HG03442 (cell line): ENCODE measurements around the gene CTBP2.

Source experiments
- ATAC-seq: cut with Tn5 transposase; IDR thresholded peaks from one replicate; pipeline ENCODE4 v1.9.1; 2021; ENCODE audit warnings: mild to moderate bottlenecking, moderate library complexity; ENCODE audit not compliant: unreplicated experiment

Gene CTBP2

DNA sequence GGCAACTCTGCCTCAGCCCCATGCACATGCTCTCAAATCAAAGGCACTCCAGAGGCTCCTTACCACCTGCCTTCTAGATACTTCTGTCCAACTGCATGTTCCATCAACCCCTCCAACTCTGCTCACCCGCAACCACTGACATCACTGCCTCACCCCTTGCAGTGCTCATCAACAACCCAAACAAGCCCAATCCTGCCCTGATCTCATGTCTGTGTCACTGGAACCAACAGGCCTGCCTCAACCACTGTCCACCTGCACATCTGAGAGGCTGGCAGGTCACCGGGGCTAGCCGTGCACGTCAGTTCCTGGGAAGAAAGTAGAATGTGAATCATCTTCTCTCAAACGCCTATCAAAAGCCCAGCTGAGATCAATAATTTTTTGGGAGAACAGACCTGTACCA lies 33.3 kb downstream of the CTBP2 start:
- ATAC-seq = no peak

DNA sequence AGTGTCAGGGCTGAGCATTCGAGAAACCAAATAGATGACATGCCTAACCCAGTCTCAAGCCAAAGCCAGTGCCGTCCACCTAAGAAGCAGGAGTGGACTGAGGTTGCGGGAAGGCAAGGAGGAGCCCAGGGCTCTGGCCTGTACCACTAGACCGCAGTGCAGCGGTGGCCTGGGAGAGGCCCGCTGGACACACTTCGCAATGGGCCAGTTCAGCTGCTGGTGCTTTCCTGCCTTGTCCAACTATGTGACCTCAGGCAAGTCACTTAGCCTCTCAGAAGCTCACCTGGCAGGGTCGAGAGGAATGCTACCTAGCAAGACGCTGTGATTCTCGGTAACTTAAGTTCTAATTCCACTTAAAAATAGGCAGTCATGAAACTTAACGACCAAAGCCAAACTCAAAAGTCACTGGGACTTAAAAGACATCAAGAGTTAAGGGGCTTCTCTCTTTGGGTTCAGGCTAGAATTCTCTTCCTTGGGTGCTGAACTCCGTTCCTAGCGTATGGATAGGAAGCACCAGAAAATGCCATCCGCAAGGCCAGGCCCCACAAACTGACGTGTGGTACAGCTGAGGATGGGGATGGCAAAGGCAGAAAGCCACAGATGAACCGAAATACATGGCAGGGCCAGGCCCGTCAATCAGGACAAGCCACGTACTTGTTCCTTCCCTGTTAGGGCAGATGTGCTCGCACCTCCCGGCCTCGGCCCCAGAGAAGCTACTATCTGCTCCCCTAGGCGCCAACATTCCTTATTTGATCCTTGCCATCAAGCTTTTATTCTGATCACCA lies 34.2 kb downstream of the CTBP2 start:
- no peak for ATAC-seq

DNA sequence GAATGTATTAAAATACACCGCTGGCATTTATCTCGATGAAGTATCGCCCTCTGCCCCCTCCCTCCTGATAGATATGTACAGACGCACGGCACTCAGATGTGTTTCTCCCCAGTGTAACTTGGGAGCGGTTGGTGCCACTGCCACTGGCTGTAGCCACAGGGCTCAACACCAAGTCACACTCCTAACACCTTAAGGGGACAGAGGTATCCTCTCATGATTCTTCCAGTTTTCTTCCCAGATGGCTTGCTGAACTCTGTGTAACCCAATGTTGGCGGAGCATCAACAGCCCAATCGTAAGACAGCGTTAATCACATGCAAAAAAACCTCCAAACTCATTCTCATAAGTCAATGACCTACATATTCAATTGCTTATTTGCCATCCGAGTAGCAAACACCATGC lies 35.5 kb downstream of the CTBP2 start:
- no peak for ATAC-seq

DNA sequence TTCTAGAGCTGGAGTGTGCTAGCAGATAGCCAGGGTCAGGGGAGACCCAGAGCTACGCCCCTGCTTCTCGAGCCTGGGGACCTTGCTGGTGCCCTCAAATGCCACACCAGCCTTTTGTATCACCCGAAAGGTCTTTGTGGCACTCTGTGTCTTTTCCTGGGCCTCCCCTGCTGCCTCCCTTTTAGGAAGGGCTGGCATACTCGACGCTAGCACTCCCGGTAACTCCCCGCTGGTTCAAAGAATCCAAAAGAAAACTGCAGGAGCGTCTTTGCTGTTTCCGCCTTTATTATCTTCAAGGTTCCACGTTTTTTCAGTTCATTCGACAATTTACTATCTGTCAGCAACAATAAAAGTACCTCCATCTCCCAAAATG lies 36.3 kb downstream of the CTBP2 start:
- ATAC-seq = no peak

DNA sequence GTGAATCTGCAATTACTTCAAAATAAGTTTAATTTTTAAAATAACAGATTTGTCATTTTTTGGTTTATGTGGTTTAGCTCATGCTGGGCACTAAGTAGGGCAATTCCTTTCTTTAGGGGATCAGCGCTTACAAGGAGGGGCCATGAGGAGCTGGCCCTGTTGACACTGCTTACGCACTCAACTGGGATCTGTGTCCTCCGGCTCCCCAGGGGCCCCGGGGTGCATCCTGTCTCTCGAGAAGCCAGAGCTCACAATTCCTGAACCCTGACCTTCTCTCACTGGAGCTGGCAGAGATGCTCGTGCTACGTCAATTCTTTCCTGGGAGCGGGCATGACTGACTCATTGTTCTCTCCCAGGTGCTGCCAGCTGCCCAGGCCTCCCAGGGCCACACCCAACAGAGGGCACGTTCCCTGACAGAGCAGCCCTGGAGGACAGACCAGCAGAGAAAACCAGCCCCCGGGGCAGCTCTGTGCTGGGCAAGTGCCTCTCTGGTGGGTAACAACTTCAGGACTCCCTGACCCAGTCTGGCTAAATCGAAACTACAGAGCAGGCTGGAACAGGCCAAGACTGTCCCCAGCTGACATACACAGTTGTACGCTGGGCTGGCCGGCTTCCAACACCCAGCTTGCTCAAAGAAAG lies 36.8 kb downstream of the CTBP2 start:
- no peak for ATAC-seq

DNA sequence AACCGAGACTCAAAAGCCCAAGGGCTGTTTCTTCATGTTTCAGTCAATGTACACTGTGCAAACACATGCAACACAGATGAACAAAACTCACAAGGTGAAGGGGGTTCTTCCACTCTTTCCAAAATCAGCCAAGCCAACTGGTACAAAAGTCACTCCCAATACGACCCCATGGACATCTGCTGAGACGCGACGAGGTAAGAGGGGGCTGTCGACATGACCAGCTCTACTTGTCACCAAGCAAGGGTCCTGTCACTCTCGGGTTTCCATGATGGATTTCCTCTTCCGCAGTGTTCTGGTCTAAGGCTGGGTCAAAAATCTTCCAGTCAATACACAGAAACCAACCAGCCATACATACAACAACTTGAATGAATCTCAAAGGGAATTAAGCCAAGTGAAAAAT lies 37.8 kb downstream of the CTBP2 start:
- ATAC-seq = no peak

DNA sequence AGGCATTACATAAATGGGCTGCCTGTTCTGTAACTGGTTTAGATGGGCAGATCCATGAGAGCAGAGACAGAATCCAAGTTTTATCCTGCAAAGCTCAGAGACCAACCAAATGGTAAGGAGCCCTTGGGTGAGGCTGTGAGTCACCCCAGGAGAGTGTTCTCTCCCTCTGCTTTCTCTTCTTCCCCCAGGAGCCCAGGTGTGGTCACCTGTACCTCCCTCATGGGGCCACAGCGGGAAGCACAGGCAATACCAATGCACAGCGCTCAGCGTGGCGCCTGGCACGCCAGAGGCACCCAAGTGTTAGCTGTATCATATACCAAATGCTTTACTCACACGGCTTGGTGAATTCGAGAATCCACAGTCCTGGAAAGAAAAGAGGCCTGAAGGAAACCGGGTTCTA lies 39.4 kb downstream of the CTBP2 start:
- no peak for ATAC-seq

DNA sequence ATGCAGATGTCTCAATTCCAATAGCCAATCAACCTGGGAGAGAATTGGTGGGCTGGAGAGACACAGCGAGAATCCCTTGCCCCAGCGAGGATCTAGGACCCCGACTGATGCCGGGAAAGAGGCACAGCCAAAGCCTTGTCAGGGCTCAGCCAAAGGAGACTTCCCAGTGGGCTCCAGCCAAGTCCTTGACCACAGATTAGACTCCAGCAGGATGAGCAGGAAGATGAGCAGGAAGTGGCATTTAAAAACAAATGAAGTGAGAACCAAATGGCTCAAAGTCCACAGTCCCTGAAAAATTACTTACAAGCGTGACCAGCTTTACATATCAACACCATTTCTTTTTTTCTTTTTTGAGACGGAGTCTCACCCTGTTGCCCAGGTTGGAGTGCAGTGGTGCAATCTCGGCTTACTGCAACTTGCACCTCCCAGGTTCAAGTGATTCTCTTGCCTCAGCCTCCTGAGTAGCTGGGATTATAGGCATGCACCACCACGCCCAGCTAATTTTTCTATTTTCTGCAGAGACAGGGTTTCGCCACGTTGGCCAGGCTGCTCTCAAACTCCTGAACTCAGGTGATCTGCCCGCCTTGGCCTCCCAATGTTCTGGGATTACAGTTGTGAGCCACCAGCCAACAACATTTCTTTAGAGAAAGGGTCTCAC lies 40.2 kb downstream of the CTBP2 start:
- ATAC-seq = no peak

DNA sequence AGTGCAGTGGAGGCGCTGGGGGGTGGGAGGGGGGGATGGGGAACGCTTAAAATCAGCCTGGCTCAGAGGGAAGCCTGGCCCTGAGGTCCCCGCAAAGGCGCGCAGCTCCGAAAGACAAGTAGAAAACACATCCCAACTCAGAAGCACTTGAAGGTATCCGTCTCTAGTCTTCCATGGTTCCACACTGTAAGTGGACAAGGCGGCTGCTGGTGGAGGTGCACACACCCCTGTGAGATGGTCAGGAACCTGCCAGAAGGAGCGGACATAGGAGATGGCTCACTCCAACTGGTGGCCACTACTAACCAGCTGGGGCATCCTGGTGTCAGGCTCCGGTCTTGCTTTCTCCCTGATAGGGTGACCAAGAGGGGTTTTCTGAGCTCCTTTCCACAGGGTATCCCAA lies 41.7 kb downstream of the CTBP2 start:
- ATAC-seq = no peak

DNA sequence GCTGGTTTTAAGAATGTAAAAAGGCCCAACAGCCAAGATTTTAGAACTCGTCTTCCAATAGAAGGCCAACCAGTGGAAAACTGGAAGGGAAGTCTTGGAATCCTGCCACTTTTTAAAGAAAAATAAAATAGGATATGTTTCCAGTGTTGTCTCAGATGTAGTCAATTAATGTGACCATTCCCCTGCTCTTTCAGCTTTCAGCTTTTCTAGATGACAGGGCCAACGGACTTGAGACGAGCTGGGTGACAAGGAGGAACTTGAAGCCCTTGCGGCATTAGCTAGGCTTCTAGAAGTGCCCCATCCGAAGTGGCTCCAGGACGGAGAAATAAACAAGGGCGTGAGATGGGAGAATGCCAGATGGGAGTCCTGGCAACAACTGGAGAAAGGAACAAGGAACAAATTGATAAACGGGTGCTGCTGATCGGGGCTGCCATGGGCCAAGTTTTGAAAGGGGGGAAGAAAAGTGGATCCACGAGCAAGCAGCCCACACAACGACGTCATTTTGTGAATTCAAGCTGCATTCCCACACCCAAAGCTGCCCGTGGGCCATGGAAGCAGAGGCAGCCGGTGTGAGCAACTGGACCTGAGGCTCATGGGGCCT lies 42.3 kb downstream of the CTBP2 start:
- no peak for ATAC-seq

DNA sequence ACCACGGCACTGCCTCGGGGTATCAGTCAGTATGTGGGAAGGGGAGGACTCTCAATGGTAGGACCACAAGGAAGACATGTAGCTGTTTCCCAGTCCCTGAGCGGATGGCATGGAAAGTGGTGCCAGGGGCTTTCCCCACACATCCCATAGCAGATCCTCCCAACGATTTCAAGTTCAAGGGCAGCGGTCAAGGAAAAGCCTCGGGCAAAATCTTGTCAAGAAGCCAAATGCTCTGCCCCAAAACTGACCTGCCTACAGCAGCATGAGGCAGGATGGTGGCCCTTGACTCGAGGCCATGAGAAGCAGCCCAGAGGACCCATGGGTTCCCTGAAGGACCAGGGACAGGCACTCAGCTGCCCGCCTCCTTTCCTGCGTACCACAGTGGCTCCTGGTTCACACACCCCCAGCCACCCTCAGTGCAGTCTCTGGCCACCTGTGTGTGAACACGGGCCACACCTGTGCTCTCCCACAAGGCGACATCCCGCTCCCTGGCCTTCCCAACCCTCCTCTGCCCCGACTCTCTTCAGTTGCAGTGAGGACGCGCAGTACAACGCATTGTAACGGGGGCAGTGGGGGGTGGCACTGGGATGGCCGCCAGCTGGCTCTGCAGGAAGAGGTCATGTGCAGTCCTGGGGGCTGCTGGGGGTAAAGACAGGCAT lies 43.6 kb downstream of the CTBP2 start:
- ATAC-seq = no peak

DNA sequence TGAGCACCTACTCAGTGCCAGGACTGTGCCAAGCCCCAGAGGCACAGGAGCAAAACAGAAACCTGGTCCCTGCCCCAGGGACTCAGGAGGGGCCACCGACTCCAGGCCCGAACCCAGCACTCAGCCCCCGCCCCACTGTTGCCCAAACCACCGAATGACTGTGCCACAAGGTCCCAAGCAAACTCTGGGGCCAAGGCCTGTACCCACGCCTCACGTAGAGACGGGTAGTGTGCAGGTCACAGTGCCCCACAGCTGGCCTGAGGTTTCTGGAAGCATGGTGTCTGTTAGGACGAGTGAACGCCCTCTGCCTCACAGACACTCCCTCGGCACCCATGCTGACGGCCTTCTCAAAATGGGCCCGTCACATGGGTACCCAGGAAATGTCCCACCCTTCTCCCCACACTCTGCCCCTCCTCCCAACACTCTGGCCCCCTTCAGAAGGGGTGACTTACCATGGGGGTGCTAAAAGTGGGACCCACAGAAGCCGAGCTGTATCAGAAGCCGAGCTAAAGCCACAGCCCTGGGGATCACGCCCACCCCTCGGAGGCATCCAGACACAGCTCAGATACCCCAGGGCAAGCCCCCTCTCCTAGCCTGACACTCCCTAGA lies 44.2 kb downstream of the CTBP2 start:
- no peak for ATAC-seq

DNA sequence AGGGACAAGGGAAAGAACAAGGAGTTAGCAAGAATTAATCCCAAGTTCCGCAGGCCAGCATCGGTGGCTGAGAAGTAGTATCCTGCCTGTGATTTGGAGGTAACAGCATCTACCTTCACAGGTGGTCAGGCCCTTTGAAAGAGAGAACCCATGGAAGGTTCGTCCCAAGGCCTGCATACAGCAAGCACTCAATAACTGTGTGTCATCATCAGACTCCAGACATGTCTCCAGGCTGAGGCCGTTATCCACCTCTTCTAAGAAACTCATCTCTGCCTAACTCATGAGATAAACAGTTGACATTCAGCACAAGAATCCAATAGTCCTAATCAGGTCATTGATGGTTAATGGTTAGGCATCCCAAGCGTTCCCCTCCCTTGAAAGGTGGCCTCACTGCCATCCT lies 45.0 kb downstream of the CTBP2 start:
- ATAC-seq = no peak

DNA sequence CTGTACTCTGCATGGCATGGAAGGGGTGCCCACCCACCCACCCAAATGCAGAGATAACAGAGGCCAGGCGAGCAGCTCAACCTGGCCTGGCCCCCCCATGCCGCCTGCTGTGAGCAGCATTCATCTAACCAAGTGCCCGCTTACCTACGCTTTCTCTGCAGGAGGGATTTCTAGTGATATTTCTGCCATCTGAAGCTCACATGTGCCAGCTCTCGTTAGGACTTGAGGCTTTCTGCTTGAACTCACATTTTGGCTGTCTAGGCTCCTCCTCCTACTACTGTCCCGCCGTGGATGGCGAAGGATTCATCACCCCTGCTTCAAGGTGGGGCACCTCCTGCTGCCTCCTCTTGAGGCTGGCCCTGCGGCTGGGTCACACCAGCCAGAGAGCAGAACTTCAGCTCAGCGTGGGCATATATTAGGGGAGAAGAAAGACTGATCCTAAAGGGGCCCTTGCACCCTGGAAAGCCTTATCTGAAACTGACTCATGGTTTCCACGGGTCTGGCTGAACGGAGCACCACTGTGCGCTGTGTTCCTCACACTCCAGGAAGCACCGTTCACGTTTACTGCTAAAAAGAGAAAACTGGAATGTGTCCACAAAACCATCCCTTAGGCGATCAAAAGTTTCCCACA lies 45.5 kb downstream of the CTBP2 start:
- no peak for ATAC-seq

DNA sequence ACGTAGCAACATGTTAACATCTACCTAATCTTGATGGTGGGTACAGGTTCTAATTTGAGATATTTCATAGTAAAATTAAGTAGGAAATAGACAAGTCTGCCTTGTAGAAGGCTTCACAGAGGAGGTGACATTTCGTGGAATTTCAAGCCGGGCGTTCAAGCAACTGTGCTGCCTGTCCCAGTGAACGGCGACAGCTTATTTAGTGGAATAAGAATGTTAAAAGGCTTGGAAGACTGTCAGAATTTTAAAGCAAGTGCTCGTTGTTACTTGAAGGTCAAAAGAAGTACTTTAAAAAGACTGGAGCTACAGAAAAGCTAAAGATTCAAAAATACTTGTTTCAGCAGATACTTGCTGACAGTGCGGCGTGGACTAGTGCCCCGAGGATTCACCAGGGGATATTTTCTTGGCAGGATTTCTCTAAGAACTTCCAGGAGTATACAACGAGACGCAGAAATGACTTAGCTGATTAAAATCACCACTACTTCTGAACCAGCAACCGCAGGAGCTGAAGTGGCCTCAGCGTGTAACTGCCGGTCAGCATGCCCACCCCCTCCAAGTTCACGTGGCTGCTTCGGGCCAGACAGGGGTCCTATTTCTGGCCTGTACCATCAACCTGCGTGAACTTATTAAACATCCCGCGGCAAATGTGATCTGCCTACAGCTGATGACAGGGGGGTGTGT lies 46.5 kb downstream of the CTBP2 start:
- ATAC-seq = no peak

DNA sequence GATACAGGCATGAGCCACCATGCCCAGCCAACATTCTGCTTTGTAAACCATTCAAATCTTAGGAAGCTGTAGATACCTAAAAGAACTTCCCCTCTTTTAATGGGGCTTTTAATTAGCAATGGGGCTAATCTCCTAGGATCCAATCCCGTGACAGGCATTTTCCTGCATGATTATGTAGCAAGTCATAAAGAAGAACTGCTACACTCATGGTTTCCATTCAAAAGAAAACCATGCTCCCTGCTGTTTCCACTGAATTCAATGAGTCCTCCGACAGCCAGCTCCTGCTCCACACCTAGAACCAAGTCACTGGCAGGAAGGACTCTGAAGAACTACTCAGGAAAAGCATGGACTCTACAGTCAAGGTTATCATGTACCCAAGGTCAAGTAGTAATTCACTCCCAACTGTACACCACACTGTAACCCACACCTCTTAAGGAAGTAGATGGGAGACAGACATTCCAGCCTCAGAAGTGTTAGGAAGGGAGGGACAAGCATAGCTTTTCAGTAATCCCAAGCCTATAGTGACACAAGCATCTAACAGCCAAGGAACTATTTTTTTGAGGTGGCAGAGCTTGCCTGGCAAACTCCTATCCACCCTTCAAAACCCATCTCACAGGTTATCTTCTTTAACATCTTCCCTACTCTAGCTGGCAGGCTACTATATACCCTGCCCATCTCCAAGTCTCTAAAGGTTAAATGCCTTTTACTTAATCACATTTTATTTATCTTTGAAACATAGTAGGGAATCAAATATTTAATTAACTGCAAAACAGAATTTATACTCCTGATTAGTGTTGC lies 47.5 kb downstream of the CTBP2 start:
- no peak for ATAC-seq

DNA sequence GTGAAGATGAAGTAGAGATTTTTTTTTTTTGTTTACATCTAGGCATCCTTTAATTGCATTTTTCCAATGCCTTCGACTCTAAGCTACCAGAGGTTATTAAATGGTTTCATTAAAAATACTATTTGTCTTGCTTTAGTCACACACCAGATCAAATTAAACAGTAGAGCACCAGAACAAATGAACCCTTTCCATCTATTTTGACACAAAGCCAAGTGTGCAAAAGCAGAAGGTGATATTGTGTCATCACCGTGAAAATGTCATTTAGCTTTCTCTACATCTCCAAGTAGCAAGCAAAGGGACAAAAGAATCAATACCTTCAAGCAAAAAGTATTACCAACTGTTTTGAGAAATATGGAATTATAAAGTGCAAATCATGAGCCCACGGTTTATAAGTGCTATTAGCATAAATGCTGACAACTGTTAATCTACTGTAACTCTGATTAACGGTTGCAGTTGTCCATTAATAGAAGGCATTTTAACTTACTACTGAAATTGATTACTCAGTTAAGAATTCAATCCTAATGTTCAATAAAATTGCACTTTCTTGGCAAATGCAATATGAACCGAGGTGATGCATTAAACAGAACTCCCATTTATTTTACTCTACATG lies 49.1 kb downstream of the CTBP2 start:
- no peak for ATAC-seq

DNA sequence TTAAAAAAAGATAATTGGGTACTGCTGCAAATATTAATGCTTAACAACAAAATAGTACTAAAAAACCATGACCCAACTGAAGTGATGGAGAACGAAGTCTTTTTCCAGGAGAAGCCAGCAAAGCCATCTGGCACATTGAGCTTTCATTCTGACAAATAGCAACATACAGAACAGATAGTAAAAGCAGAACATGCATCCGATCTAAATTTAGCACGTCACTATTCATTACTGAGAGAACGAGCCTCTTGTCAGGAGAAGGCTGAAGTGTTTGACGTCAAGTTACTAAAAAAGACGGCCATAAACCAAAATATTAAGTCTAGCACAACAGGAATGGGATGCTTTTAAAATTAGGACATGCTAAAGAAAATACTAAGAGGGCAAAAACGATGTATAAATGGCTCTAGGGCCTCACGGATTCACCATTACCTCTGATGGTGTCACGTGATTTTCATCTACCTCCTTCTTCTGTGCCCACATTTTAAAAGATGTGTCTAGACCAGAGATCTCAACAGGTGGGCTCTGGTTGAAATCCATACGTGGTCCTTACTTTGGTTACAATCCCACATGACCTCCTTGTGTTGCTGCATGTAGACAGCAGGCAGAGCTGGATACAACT lies 52.3 kb downstream of the CTBP2 start:
- ATAC-seq = no peak
